ENCODE data around the gene TNIK. TPM values are rescaled to one million over a fixed set of nuclear protein-coding genes. Genes with fewer than 3 reads are reported as not detected.

TNIK gene
- total and polyA plus RNA-seq, 4 donors: 3.7 to 9.8 (median 5.2) TPM

DNA sequence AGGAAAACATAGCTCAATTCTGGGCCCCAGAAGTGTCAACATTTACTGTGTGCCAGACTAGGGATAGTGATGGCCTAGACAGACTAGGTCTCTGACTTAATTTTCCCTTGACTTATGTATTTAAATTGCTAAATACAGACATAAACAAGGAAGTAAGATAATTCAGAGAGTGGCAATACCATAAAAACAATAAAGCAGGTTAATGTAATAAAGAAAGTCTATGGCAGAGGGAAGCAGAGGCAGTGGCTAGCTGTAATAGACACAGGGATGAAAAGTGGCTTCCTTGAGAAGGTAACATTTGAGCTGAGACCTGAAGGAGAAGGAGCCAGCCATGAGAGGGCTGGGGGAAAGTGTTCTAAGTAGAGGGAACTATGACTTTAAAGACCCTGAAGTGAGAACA lies 95.7 kb downstream of the TNIK start:
- H3K4me1 ChIP-seq (ENCODE audit: control insufficient read depth in 4 of 4, insufficient read depth in 4 of 4, low read length in 3 of 4): peaks cover 0 to 2% (median 0%) of the 10 kb centered on the region in 4 donors
- DNase-seq (ENCODE audit: low spot score): no peak
- H3K27ac ChIP-seq (ENCODE audit: low read depth in 1 of 2, low read length in 2 of 2): no peak overlapping the region
- TF ChIP-seq RXRA (IDR thresholded peaks at IDR 0.05) (no peak), EGR1 (IDR thresholded peaks at IDR 0.05; ENCODE audit: low read depth in 2 of 2) (no peak), FOXA1 (IDR thresholded peaks at IDR 0.05) (no peak), HNF4G (IDR thresholded peaks at IDR 0.05) (no peak), YY1 (IDR thresholded peaks at IDR 0.05) (no peak), NR2F2 (IDR thresholded peaks at IDR 0.05) (no peak), HNF4A (conservative IDR thresholded peaks at IDR 0.05) (no peak), TAF1 (conservative IDR thresholded peaks at IDR 0.05) (no peak), RAD21 (IDR thresholded peaks at IDR 0.05) (no peak)
- TF ChIP-seq, protein P1, sequence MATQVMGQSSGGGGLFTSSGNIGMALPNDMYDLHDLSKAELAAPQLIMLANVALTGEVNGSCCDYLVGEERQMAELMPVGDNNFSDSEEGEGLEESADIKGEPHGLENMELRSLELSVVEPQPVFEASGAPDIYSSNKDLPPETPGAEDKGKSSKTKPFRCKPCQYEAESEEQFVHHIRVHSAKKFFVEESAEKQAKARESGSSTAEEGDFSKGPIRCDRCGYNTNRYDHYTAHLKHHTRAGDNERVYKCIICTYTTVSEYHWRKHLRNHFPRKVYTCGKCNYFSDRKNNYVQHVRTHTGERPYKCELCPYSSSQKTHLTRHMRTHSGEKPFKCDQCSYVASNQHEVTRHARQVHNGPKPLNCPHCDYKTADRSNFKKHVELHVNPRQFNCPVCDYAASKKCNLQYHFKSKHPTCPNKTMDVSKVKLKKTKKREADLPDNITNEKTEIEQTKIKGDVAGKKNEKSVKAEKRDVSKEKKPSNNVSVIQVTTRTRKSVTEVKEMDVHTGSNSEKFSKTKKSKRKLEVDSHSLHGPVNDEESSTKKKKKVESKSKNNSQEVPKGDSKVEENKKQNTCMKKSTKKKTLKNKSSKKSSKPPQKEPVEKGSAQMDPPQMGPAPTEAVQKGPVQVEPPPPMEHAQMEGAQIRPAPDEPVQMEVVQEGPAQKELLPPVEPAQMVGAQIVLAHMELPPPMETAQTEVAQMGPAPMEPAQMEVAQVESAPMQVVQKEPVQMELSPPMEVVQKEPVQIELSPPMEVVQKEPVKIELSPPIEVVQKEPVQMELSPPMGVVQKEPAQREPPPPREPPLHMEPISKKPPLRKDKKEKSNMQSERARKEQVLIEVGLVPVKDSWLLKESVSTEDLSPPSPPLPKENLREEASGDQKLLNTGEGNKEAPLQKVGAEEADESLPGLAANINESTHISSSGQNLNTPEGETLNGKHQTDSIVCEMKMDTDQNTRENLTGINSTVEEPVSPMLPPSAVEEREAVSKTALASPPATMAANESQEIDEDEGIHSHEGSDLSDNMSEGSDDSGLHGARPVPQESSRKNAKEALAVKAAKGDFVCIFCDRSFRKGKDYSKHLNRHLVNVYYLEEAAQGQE (IDR thresholded peaks at IDR 0.05): no peak
- TF ChIP-seq, protein P2, sequence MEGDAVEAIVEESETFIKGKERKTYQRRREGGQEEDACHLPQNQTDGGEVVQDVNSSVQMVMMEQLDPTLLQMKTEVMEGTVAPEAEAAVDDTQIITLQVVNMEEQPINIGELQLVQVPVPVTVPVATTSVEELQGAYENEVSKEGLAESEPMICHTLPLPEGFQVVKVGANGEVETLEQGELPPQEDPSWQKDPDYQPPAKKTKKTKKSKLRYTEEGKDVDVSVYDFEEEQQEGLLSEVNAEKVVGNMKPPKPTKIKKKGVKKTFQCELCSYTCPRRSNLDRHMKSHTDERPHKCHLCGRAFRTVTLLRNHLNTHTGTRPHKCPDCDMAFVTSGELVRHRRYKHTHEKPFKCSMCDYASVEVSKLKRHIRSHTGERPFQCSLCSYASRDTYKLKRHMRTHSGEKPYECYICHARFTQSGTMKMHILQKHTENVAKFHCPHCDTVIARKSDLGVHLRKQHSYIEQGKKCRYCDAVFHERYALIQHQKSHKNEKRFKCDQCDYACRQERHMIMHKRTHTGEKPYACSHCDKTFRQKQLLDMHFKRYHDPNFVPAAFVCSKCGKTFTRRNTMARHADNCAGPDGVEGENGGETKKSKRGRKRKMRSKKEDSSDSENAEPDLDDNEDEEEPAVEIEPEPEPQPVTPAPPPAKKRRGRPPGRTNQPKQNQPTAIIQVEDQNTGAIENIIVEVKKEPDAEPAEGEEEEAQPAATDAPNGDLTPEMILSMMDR (IDR thresholded peaks at IDR 0.05; ENCODE audit: low read depth, low read length, missing input control): no peak
- TF ChIP-seq, protein P3, sequence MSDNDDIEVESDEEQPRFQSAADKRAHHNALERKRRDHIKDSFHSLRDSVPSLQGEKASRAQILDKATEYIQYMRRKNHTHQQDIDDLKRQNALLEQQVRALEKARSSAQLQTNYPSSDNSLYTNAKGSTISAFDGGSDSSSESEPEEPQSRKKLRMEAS (IDR thresholded peaks at IDR 0.05): no peak
- TF ChIP-seq, protein P4, sequence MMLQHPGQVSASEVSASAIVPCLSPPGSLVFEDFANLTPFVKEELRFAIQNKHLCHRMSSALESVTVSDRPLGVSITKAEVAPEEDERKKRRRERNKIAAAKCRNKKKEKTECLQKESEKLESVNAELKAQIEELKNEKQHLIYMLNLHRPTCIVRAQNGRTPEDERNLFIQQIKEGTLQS (IDR thresholded peaks at IDR 0.05): no peak
- TF ChIP-seq, protein P5, sequence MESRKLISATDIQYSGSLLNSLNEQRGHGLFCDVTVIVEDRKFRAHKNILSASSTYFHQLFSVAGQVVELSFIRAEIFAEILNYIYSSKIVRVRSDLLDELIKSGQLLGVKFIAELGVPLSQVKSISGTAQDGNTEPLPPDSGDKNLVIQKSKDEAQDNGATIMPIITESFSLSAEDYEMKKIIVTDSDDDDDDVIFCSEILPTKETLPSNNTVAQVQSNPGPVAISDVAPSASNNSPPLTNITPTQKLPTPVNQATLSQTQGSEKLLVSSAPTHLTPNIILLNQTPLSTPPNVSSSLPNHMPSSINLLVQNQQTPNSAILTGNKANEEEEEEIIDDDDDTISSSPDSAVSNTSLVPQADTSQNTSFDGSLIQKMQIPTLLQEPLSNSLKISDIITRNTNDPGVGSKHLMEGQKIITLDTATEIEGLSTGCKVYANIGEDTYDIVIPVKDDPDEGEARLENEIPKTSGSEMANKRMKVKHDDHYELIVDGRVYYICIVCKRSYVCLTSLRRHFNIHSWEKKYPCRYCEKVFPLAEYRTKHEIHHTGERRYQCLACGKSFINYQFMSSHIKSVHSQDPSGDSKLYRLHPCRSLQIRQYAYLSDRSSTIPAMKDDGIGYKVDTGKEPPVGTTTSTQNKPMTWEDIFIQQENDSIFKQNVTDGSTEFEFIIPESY (IDR thresholded peaks at IDR 0.05): no peak
- no peaks in the 10 kb centered on the region for H3K36me3 ChIP-seq (ENCODE audit: control insufficient read depth in 4 of 4, insufficient read depth in 3 of 4, low read depth in 1 of 4, low read length in 3 of 4)
- H3K27me3 ChIP-seq (ENCODE audit: control insufficient read depth in 4 of 4, insufficient read depth in 4 of 4, low read length in 3 of 4): no peaks in the 10 kb centered on the region
- H3K9ac ChIP-seq (ENCODE audit: low read depth in 1 of 2, low read length in 2 of 2): no peak overlapping the region
- H3K4me3 ChIP-seq (ENCODE audit: low read depth in 1 of 3, low read length in 3 of 3): no peak overlapping the region
- no peaks in the 10 kb centered on the region for H3K9me3 ChIP-seq (ENCODE audit: control insufficient read depth in 4 of 4, low read length in 3 of 4)

DNA sequence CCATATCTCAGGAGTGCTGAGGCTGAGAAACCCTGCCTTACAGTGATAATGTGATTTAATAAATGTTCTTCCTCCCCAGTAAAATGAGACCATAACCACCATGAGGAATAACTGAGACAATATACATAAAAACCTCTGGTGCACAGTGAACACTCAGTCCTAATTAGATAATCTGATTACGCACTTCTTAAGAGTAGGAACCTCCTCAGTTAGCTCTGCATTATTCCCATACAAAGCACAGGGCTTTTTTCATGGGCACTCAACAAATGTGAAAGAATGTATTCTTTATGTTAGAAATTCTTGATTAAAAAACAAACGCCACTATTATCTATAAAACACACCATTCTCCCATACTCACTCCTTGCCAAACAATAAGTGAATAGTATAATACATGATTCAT lies 97.0 kb downstream of the TNIK start:
- no peaks in the 10 kb centered on the region for H3K9me3 ChIP-seq (ENCODE audit: control insufficient read depth in 4 of 4, low read length in 3 of 4)
- 98% methylated on average over 2 of the region's 2 CpGs for WGBS
- H3K9ac ChIP-seq (ENCODE audit: low read depth in 1 of 2, low read length in 2 of 2): no peak overlapping the region
- no peak overlapping the region for H3K4me3 ChIP-seq (ENCODE audit: low read depth in 1 of 3, low read length in 3 of 3)
- TF ChIP-seq GABPA (IDR thresholded peaks at IDR 0.05 in 1 of 2, conservative IDR thresholded peaks at IDR 0.05 in 1 of 2) (no peak), HNF4A (conservative IDR thresholded peaks at IDR 0.05) (no peak), HNF4G (IDR thresholded peaks at IDR 0.05) (no peak), YY1 (IDR thresholded peaks at IDR 0.05) (no peak), FOXA2 (IDR thresholded peaks at IDR 0.05) (no peak), JUND (IDR thresholded peaks at IDR 0.05) (no peak), EGR1 (IDR thresholded peaks at IDR 0.05; ENCODE audit: low read depth in 2 of 2) (no peak)
- TF ChIP-seq, protein P5 (IDR thresholded peaks at IDR 0.05): no peak
- TF ChIP-seq, protein P3 (IDR thresholded peaks at IDR 0.05): no peak
- TF ChIP-seq, protein P2 (IDR thresholded peaks at IDR 0.05; ENCODE audit: low read depth, low read length, missing input control): no peak
- TF ChIP-seq, protein P4 (IDR thresholded peaks at IDR 0.05): no peak
- no peaks in the 10 kb centered on the region for H3K36me3 ChIP-seq (ENCODE audit: control insufficient read depth in 4 of 4, insufficient read depth in 3 of 4, low read depth in 1 of 4, low read length in 3 of 4)
- H3K27ac ChIP-seq (ENCODE audit: low read depth in 1 of 2, low read length in 2 of 2): no peak overlapping the region
- DNase-seq (ENCODE audit: low spot score): no peak
- no peaks in the 10 kb centered on the region for H3K27me3 ChIP-seq (ENCODE audit: control insufficient read depth in 4 of 4, insufficient read depth in 4 of 4, low read length in 3 of 4)
- peaks cover 4 to 12% (median 7%) of the 10 kb centered on the region in 4 donors for H3K4me1 ChIP-seq (ENCODE audit: control insufficient read depth in 4 of 4, insufficient read depth in 4 of 4, low read length in 3 of 4)
